Stimulated activated CD4-positive, alpha-beta T cell treated with anti-CD3 and anti-CD28 coated beads, Interleukin-12 subunit alpha, Interleukin-12 subunit beta, amount 100 ng/mL, for 48 hours (primary cell): ENCODE results near the gene CMBL.
"Not testable (repeated sequence)": the region's sequence is repeated elsewhere in the genome, so short reads cannot be mapped to it uniquely, and the experiment has no call there.

ENCODE experiments used
- DNase-seq, 3 donors: peaks; one replicate each; pipeline ENCODE4 v3.0.0-alpha.2; 2020; ENCODE audit warnings: low read depth in 2 of 3, low spot score in 1 of 3

The CMBL gene

DNA sequence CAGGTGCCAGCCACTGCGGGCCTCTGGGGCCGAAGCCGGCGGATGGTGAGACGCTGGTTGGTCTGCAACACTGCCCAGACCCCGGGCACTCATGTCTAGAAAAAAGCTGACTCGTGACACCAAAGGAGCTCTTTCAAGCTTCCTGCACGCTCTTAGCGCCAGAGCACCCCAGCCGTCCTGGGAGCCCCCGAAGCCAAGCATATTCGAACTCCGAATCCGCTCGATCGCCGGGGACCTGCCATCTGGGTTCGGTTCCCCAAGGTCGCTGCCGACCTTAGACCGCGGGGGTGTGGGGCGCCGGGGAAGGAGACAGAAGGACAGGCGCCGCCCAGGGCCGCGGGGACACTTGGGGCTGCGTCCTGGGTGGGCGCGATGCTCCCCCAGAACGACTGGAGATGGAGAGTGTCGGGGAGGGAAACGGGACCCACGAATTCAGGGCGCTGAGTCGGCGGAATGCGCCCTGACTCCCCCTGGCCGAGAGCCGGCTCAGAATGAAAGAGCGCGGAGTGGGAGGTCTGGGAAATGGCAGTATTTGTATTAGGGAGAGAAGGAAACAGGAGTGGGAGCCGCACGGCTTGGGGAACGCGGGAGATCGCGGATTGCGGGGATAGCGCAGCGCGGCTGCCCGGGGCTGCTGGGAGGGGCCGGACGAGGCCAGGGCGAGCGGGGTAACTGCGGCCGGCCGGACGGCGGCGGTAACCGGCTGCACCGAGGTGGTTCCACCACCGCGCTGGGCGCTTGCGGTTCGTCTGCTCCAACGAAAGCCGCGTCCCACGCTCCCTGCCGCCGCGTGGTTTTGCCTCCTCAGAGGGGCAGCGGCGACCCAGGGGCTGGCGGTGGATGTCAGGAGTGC is 25.7 kb upstream of the CMBL start:
- DNase-seq, result no peak

DNA sequence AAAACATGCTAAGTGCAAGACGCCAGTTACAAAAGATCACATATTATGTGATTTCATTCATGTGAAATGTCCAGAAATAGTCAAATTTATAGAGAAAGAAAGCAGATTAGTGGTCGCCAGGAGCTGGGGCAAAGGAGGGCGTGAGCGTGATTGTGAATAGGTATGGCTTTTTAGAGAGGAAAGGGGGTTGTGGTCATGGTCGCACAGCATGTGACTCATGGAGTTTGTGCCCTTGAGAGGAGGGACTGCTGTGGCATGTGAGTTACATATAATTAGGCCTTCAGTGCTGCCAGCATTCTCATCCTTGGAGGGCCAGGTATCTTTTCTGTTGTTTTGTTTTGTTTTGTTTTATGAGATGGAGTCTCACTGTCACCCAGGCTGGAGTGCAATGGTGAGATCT is 24.6 kb upstream of the CMBL start:
- DNase-seq, result no peak

DNA sequence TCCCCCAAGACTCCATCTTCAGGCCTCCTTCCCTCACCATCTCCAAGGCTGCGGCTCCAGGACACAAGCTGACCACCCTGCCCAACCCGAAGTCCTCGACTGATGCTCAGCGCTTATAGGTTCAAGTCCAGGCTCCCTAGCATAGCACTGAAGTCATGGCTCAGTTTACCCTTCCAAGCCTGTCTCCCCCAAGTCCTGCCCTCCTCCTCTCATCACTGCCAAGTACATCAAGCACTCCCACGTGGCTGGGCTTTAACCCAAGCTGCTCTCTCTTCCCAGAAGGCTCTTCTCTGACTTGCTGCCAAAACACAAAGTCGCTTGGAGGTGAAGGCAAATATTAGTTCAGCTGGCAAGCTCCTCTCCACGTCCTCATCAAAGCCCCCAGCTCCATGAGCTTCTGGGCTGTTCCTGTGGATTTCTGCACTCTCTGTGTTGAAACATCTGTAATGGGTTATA is 23.7 kb upstream of the CMBL start:
- DNase-seq, result no peak

DNA sequence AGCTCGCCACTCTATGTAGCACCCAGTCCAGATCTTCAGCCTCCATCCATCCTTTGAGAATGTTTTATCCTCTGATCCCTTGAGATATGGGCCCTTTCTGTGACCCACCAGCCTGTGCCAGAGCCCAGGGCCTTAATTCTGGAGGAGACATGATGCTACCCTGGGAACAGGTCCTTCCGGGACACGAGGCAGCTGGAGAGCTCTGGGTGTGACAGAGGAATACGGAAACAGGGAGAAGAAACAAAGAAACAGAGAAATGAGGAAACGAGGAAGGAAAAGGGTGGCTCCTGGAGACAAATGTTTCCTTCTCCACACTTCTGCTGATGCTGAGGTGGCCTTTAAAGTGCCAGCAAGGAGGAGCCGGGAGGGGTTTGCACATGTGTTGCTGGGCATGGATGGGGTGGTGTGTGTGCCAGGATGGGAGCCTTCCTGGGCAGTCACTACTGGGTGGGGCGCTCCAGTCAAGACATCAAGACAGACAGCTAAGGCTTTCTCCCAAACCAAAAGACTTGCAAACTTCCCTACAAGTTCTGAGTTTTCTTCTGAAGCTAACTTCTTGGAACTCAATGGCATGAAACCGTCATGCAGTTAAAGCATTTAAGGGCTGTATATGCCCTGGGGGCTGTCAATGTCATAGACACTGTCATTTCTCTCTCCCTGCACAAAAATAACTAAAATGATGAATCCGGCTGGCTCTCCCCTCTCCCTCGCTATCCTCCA is 23.0 kb upstream of the CMBL start:
- DNase-seq, result no peak

DNA sequence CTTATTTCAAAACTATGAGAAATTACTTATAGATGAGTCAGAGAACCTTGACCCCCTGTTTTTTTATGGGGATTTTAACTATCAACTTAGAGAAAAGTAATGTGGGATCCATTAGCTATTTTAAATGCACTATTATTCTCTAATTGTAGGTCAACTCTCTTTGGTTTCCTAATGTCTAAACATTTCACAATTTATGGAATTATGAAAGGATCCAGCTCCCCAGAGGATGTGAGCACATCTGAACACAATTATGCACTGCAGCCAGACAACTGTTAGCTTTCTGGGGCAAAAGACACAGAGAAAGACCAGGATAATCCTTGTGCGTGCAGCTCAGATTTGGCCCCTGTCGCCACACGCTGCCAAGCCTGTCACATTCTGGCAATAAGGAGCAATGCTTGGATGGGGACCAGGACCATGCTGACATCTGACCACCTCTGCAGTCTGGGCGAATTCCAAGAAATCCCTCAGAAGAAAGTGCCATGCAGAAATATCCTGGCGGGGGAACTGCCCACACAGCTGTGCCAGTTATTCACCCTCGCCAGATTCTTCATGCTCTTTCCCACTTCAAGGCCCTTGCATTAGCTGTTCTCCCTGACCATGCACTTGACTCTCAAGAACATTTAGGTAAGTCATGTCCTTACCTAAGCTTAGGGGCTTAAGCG is 22.2 kb upstream of the CMBL start:
- DNase-seq, result no peak

DNA sequence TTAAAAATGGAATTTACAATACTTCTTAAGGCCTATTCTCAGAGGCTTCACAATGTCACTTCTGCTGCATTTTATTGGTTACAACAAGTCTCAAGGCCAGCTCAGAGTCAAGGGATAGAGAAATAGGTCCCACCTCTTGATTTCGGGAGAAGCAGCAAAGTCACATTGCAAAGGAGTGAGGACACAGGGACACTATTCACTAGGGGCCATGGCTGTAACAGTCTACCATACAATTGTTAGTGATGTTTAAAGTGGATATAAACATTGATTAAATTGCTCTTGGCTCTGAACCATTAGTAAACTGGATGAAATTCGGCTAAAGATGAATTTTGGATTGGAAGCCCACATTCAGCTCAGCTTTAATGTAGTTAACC is 21.7 kb upstream of the CMBL start:
- no peak for DNase-seq

DNA sequence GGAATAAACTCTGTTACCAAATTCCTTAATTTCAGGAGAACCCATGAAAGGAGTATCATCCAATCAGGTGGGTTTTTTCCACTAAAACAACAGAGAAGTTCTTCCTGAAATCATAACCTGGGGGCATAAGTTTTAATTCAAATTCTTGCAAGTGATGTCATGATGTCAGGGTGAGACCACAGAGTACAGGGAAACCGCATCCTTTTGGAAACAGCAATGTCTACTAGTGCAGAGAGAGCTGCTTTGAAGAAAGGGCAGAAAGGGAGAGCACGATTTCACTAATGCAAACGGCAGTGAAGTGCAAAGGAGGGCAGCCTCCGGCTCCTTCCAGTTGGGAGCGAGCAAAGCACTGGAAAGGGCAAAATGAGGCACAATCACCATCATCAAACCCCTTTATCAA is 20.6 kb upstream of the CMBL start:
- no peak for DNase-seq

DNA sequence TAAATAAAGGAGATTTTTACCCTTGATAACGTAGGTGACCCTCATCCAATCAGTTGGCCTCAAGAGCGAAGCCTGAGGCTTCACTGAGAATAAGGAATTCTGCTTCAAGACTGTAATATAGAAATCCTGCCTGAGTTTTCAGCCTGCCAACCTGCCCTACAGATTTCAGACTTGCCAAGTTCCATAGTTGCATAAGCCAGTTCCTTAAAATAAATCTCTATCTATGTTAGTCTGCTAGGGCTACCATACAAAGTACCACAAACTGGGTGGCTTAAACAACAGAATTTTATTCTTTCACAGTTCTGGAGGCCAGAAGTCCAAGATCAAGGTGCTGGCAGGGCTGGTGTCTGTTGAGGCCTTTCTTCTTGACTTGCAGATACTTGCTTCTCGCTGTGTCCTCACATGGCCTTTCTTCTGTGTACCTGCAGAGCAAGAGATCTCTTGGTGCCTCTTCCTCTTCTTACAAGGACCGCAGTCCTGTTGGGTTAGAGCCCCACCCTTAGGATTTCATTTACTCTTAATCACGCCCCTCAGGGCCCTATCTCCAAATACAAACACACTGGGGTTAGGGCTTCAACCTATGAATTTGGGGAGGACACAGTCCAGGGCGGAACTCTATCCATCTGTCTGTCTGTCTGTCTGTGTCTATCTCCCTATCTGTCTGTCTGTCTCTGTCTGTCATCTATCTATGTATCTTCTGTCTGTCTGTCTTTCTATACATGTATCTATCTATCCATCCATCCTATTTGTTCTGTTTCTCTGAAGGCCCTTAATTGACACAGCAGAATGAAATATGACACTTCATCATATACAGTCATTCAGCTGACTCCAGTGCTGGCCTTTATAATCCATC is 17.0 kb upstream of the CMBL start:
- DNase-seq, result no peak

DNA sequence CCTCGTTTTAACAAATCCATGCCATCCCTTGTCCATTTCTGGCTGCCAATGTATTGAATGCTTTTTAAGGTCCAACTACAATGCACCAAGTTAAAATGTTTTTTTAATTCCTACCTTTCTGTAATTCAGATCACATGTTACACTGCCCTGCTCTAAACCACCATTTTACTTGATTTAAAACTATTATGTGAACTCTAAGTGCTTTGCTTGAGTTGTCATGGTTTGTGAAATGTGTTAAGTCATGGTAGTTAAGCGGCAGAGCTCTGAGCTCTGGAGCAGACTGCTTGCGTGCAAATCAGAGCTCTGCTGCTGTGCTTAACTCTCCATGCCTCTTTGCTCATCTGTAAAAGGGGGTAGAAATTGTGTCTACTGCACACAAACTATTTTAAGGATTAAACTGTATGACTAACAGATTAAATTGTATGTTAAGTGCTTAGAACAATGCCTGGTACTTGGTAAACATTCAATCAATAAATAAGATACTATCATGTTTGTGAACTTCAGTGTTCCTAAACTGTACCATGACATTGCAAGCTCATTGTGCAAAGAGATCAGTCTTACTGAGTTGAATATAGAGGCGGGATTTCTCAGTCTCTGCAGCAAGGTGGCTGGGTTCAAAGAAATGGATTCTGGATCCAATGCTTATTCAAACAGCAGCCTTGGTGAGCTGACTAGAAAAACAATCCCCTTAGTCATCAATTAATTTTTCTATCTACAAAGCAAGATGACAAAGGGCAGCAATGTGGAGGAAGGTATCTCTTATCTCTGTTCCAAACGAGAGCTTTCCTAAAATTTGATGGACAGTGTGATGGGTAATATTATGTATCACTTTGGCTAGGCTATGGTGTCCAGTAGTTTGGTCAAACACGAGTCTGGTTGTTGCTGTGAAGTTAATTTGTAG is 16.1 kb upstream of the CMBL start:
- DNase-seq, result no peak

DNA sequence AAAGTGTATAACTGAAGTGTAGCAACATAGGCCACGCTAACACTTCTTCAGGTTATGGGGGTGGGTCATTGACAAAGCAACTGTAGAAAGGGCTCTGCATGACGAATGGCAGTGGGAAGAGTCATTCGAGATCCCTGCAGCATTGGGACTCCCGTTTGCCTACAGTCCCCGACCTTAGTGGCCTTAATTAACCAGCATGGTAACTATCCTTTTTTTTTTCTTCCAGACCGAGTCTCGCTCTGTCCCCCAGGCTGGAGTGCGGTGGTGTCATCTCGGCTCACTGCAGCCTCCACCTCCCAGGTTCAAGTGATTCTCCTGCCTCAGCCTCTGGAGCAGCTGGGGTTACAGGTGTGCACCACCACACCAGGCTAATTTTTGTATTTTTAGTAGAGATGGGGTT is 14.2 kb upstream of the CMBL start:
- no peak for DNase-seq

DNA sequence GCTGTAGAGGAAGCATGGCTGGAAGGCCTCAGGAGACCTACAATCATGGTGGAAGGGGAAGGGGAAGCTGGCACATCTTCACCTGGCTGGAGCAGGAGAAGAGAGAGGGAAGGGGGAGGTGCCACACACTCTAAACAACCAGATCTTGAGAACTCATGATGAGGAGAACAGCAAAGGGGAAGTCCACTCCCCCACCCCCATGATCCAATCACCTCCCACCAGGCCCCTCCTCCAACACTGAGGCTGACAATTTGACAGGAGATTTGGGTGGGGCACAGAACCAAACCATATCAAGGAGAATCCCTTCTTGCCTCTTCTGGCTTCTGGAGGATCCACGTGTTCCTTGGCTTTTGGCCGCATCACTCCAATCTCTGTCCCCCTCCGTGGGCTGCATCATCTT is 13.1 kb upstream of the CMBL start:
- no peak for DNase-seq

DNA sequence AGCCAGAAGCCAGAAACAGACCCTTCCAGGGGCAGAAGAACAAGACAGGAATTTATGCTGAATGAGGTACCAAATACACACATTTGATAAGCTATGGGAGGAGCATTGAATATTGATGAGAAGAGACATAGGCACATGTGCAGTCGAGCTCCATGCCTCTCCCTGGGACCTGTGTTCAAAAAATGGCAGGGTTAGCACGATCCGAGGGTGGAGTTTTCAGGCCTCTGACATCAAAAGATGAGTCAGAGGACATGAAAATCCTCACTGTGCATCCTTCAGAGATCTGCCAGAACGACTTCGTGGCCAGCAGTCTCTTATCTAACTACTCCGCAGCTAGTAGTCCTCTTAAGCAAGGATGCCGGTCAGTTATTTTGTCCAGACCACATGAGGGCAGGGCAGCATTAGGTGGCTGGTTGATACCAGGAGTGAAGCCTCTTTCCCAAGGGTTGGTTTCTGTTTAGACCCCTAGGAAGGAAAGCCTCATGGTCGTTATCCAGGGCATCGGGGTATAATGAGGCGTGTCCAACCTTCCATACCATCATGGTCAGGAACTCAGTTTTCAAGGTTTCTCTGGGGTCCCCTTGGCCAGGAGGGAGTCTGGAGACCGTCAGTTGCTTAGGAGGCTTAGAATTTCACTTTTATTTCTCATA is 11.6 kb upstream of the CMBL start:
- no peak for DNase-seq

DNA sequence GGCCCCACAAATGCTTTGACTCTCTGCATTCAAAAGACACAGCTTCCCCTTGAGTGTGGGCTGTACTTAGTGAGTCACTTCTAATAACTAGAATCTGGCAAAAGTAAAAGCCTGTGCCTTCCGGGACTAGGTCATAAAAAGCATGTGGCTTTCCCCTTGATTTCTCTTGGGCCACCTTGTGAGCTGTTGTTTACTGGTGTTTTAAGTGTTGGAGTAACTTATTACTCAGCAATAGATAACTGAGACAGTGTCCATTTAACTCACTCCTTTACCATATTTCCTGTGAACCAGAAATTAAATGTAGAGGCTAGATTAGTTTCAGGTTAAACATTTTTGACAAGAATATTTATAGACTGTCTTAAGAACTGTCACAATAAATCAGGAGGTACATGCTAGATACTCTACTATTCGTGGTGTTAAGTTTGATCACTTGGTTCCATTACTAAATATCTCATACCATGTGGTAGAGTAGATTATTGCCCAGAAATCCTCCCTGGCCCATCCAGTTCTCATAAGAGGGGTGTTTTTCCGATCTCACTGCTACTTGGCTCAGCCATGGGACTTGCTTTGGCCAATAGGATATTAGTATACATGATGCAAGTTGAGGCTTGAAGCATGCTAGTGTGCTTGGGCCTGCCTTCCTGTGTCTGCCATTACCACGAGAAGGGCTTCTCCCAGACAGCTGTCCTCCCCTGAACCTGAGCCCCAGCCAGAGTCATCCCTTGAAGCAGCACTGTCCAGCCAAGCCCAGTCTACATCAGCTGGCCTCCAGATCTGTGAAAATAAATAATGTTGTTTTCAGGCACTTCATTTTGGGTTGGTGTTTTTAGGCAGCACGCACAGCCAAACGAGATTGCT is 10.4 kb upstream of the CMBL start:
- DNase-seq, result no peak

DNA sequence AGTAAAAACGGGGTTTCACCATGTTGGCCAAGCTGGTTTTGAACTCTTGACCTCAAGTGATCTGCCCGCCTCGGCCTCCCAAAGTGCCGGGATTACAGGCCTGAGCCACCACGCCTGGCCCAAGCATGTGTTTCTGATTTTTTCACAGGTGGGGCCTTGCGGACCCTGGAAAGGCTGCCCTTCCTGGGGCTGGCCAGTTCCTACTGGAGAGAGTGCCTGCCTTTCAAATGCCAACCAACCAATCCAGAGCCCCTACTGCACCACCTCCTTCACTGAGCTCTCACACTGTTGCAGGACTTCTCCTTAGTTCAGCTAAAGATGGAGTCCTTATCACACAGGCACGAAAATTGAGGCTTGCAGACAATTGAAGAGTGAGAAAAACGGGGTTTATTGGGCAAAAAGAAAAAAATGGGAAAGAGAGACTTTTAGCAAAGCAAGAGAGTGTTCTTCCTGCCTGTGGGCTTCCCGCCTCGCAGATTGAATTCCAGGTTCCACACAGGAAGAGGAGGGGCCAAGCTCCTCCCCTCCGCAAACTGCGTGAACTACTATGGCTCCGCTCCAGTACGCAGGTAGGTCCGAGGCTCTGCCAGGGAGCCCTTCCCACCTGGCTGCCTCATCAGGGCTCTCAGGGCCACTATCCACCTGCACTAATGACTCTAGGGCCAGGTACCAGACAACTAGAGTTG is 8.3 kb upstream of the CMBL start:
- no peak for DNase-seq

DNA sequence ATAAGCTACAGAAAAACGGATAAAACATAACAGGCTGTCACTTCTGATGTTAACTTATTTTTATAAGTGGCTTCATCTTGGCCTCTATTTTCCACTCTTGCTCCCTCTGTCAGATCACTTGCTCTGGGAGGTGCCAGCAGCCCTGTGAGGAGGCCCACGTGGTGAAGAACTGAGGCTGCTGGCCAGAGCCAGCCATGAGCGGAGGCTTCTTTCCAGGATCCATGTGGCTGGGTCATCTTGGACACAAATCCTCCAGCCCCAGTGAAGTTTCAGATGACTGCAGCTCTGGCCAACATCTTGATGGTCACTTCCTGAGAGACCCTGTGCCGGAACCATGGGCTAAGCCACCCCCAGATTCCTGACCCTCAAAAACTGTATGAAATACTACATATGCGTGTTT is 7.5 kb upstream of the CMBL start:
- DNase-seq, result no peak

DNA sequence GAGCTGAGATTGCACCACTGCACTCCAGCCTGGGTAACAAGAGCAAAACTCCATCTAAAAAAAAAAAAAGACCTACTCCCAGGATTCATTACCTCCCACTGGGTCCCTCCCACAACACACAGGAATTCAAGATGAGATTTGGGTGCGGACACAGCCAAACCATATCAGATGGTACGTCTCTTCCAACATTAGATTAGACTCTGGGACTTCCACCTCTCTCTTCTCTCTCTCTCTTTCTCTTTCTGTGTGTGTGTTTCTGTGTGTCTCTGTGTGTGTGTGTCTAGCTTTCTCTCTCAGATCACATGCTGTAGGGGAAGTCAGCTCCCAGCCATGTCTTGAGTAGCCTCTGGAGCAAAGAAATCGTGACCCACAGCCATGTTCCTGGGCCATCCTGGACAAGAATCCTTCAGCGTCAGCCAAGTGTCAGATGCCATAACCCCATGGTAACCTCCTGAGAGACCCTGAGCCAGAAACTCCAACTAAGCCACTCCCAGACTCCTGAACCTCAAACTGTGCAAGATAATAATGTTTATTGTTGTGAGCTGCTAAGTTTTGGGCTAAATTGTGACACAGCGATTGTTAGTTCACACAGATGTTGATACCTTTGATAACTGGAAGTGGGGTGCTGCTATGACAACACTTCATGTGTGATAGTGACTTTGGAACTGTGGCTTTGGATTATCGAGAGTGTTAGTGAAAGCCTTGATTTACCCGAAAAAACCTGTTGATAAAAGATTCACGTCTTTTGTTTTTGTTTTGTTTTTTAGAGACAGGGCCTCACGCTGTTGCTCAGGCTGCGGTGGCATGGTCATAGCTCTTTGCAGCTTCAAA is 4.1 kb upstream of the CMBL start:
- no peak for DNase-seq

DNA sequence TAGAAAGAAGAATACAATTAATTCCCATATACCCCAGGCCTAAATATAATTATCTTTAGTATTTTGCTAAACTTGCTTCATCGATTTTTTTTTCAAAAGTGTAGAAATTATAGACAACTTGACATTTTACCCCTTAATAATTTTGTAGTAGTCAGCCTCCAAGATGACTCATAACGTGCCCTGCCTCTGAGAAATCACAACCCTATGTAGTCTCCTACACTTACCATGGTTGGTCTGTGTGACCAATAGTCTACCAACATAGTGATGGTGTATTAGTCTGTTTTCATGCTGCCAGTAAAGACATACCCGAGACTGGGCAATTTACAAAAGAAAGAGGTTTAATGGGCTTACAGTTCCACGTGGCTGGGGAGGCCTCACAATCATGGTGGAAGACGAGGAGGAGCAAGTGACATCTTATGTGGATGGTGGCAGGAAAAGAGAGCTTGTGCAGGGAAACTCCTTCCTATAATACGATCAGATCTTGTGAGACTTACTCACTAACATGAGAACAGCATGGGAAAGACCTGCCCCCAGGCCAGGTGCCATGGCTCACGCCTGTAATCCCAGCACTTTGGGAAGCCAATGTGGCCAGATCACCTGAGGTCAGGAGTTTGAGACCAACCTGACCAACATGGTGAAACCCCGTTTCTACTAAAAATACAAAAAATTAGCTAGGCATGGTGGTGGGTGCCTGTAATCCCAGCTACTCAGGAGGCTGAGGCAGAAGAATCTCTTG is 3.3 kb upstream of the CMBL start:
- not testable (repeated sequence) for DNase-seq
